ENCODE results near the gene PROX1. TPM values are rescaled to one million over a fixed set of nuclear protein-coding genes. Genes with fewer than 3 reads are reported as not detected.
A peak's percentile ranks its signal among the peaks of the same experiment; 100 is the strongest.

Gene PROX1
- total and polyA plus RNA-seq, 9 of the 15 experiments (the other 6 are each of a cell fraction or from before 2014, with no cell fraction given): 0.14 to 0.22 TPM; not detected in 7

DNA sequence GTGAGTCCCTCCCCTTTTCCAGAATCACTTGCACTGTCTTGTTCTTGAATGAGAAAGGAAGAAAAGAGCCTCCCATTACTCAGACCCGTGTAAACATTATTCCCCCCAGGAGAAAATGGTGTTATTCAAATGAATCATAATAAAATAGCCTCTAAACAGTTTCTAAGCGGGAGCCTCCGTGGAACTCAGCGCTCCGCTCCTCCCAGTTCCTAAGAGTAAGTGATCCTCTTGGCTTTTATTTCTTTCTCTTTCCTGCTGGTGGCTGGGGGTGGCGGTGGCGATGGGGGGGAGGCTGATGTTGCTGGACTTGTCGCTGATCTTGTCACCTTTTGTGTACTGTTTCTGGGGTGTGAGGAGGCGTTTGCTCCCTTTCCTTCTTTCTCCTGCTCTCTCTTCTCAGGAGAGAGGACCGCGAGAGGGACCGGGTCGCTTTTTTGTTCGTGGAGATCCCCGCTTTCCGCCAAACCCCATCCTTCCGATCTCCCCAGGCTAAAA, 781 bp downstream of the PROX1 start:
- Histone ChIP-seq H4K20me1 (replicated peaks; ENCODE audit: control insufficient read depth, insufficient read depth, low read length) (peaks cover 5% of the 10 kb centered on the region), H3K4me2 (ENCODE audit: insufficient read depth, low read length) (peak overlapping the region; percentile 3; the same call in 1 of the 2 replicates), H2AFZ (ENCODE audit: low read depth, low read length) (no peak overlapping the region), H3K4me3 (no peak overlapping the region), H3K4me1 (replicated peaks in 1 of 2; ENCODE audit: control insufficient read depth in 2 of 2, insufficient read depth in 2 of 2, low read length in 2 of 2) (peaks cover 0 to 14% of the 10 kb centered on the region in 2 experiments; a peak in 2 of 5 replicates), H3K27ac (ENCODE audit: extremely low read depth, low read depth, low read length) (no peak overlapping the region), H3K9ac (ENCODE audit: insufficient read depth in 1 of 2, low read depth in 2 of 2, low read length in 2 of 2) (no peak overlapping the region), H3K36me3 (ENCODE audit: control insufficient read depth, insufficient read depth, low read length) (no peaks in the 10 kb centered on the region), H3K9me3 (replicated peaks; ENCODE audit: control insufficient read depth, insufficient read depth, low read depth, low read length) (no peaks in the 10 kb centered on the region), H3K27me3 (ENCODE audit: control insufficient read depth in 2 of 2, insufficient read depth in 2 of 2, low read length in 2 of 2) (peaks cover 42 to 60% of the 10 kb centered on the region in 2 experiments), H3K9me1 (ENCODE audit: control insufficient read depth, insufficient read depth, low read length) (no peaks in the 10 kb centered on the region), H3K79me2 (ENCODE audit: control insufficient read depth, insufficient read depth, low read length) (no peaks in the 10 kb centered on the region)
- DNase-seq (ENCODE audit: extremely low read depth in 1 of 4, low spot score in 3 of 4) (no peak), ATAC-seq (no peak; the same call in 2 of the 3 replicates), FAIRE-seq (no peak)
- intact Hi-C loops (cut with micrococcal nuclease): no loop called here
- TF ChIP-seq, protein P1, sequence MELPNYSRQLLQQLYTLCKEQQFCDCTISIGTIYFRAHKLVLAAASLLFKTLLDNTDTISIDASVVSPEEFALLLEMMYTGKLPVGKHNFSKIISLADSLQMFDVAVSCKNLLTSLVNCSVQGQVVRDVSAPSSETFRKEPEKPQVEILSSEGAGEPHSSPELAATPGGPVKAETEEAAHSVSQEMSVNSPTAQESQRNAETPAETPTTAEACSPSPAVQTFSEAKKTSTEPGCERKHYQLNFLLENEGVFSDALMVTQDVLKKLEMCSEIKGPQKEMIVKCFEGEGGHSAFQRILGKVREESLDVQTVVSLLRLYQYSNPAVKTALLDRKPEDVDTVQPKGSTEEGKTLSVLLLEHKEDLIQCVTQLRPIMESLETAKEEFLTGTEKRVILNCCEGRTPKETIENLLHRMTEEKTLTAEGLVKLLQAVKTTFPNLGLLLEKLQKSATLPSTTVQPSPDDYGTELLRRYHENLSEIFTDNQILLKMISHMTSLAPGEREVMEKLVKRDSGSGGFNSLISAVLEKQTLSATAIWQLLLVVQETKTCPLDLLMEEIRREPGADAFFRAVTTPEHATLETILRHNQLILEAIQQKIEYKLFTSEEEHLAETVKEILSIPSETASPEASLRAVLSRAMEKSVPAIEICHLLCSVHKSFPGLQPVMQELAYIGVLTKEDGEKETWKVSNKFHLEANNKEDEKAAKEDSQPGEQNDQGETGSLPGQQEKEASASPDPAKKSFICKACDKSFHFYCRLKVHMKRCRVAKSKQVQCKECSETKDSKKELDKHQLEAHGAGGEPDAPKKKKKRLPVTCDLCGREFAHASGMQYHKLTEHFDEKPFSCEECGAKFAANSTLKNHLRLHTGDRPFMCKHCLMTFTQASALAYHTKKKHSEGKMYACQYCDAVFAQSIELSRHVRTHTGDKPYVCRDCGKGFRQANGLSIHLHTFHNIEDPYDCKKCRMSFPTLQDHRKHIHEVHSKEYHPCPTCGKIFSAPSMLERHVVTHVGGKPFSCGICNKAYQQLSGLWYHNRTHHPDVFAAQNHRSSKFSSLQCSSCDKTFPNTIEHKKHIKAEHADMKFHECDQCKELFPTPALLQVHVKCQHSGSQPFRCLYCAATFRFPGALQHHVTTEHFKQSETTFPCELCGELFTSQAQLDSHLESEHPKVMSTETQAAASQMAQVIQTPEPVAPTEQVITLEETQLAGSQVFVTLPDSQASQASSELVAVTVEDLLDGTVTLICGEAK (IDR thresholded peaks at IDR 0.05): no peak
- TF ChIP-seq, protein P1 (CRISPR knock-in tag; IDR thresholded peaks at IDR 0.05): no peak
- TF ChIP-seq LCOR (CRISPR knock-in tag; IDR thresholded peaks at IDR 0.05): 0 out of 2 replicates have a peak, but pooled peaks have one; percentile 9
- POLR2A ChIA-PET: no interaction called here
- WGBS (ENCODE audit: insufficient coverage, low coverage, missing lambda C conversion rate): 4% methylated on average over 17 of the region's 17 CpGs
- CTCF ChIA-PET (ENCODE audit: low intra/inter-chr PET ratio): no interaction called here
- BruUV-seq (replicated peaks): no TSS peak
- in situ Hi-C loops (cut with MboI): no loop called here

Data from K562 (cell line).